HEK293 (cell line): ENCODE results near the gene PIK3R6.

Source experiments
- CTCF ChIP-seq: fragments of 450-650 bp; formaldehyde crosslinking; IDR thresholded peaks from 2 replicates; pipeline ENCODE4 v1.5.1; 2016; ENCODE audit warnings: missing biosample characterization, missing genetic modification characterization
- MEIS1 ChIP-seq: sonication (generic); formaldehyde crosslinking; IDR thresholded peaks from 2 replicates; pipeline ENCODE4 v1.8.1; 2022; ENCODE audit warnings: missing genetic modification reagents, mild to moderate bottlenecking, borderline replicate concordance
- WT1 ChIP-seq: fragments of 450-650 bp; formaldehyde crosslinking; IDR thresholded peaks from 2 replicates; pipeline ENCODE4 v1.5.1; 2016; ENCODE audit warnings: missing biosample characterization, missing genetic modification characterization
- ZNF214 ChIP-seq: fragments of 450-650 bp; formaldehyde crosslinking; IDR thresholded peaks from 2 replicates; pipeline ENCODE4 v1.5.1; 2017; ENCODE audit warnings: missing biosample characterization, mild to moderate bottlenecking, missing genetic modification characterization, borderline replicate concordance
- ZNF394 ChIP-seq: fragments of 450-650 bp; formaldehyde crosslinking; IDR thresholded peaks from 2 replicates; pipeline ENCODE4 v1.5.1; 2016; ENCODE audit warnings: missing biosample characterization, missing genetic modification characterization, mild to moderate bottlenecking, moderate library complexity, borderline replicate concordance
- ZNF561 ChIP-seq: fragments of 450-650 bp; IDR thresholded peaks from 2 replicates; pipeline ENCODE4 v1.5.1; 2018; ENCODE audit warnings: missing biosample characterization, missing genetic modification characterization, borderline replicate concordance
- ZNF777 ChIP-seq: fragments of 450-650 bp; formaldehyde crosslinking; IDR thresholded peaks from 2 replicates; pipeline ENCODE4 v1.5.1; 2017; ENCODE audit warnings: missing biosample characterization, missing genetic modification characterization, borderline replicate concordance

- no peak for TF ChIP-seq WT1 (tag by site-specific recombination)
- TF ChIP-seq ZNF777 (tag by site-specific recombination): no peak
- TF ChIP-seq ZNF561 (tag by site-specific recombination): no peak
- TF ChIP-seq ZNF214 (tag by site-specific recombination): no peak
- no peak for TF ChIP-seq MEIS1 (CRISPR knock-in tag)
- TF ChIP-seq CTCF (tag by site-specific recombination): no peak
- TF ChIP-seq ZNF394 (tag by site-specific recombination): no peak
These were observed 85.3 kb downstream of the PIK3R6 start for GRCh38 chr17:8782176-8782575.
